Coronary artery (tissue), 2 donors: ENCODE results near the gene MIEN1.

Experiments used
- DNase-seq: peaks from one replicate; pipeline ENCODE4 v3.0.0-alpha.2; 2017; ENCODE audit warnings: low spot score
- H3K27ac ChIP-seq, 2 donors: fragments of 200-600 bp; sonication (generic); one replicate each; pipeline ENCODE4 v1.5.1; 2016 to 2019
- H3K4me3 ChIP-seq: fragments of 200-600 bp; sonication (generic); 2 replicates; pipeline ENCODE4 v1.5.1; 2016; ENCODE audit warnings: mild to moderate bottlenecking, moderate library complexity
- CTCF ChIP-seq: fragments of 200-600 bp; sonication (generic); IDR thresholded peaks from one replicate; pipeline ENCODE4 v1.5.1; 2019; ENCODE audit warnings: antibody characterized with exemption

Gene MIEN1

DNA sequence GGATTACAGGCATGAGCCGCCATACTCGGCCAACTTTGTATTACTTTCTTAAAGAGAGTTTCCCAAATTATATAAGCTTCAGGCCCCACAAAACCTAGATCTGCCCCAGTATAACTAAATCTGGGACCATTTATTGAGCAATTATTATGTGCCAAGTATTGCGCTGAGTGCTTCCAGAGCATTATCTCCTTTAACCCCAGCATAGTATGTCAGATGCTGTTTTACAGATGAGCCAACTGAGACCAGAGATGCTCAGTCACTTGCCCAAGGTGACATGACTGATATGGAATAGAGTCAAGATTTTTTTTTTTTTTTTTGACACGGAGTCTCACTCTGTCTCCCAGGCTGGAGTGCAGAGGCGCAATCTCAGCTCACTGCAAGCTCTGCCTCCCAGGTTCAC, 32.4 kb downstream of the MIEN1 start:
- no peak for TF ChIP-seq CTCF
- Histone ChIP-seq H3K4me3 (no peak overlapping the region), H3K27ac (no peak overlapping the region)
- DNase-seq: no peak

DNA sequence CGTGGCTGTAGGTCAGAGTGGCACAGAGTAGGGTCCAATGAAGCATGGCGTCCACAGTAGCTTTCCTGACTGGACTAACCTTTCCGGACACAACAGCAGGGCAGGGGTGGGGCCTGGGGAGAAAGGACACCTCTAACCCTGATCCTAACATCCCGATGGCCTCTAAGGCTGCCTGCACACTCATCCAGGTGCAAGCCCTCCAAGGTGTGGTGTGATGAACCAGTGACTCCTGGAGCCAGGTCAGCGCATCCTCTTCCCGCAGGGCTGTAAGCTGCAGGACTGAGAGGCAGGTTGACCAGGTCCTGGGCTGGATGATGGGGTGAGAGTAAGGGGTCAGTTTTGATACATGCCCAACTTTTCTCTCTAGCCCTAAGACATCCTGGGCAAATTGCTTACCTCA, 33.6 kb downstream of the MIEN1 start:
- Histone ChIP-seq H3K27ac (no peak overlapping the region), H3K4me3 (no peak overlapping the region)
- TF ChIP-seq CTCF: no peak
- no peak for DNase-seq

- TF ChIP-seq CTCF: no peak
- no peak for DNase-seq
- Histone ChIP-seq H3K4me3 (no peak overlapping the region), H3K27ac (no peak overlapping the region)
Observed at GRCh38 chr17:39695089-39695474, 35.2 kb downstream of the MIEN1 start.

DNA sequence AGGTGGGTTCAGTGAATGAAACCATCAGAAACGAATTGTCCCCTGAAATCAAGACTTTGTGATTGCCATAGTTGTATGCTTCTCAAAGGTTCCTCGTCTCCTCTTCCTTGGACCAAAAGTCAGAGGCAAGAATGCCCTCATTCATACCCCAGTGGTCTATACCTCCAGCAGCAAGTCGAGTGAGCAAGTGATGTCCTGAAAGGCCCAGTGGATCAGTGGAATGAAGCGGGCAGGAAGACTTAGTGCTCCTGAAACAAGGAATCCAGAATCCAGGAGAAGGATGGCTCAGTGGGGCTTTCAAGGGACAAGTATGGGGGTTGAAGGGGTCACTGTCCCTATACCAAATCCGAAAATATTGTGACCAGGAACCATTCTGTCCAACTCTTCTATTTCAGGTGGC, 35.7 kb downstream of the MIEN1 start:
- no peak for TF ChIP-seq CTCF
- Histone ChIP-seq H3K4me3 (no peak overlapping the region), H3K27ac (no peak overlapping the region)
- no peak for DNase-seq

DNA sequence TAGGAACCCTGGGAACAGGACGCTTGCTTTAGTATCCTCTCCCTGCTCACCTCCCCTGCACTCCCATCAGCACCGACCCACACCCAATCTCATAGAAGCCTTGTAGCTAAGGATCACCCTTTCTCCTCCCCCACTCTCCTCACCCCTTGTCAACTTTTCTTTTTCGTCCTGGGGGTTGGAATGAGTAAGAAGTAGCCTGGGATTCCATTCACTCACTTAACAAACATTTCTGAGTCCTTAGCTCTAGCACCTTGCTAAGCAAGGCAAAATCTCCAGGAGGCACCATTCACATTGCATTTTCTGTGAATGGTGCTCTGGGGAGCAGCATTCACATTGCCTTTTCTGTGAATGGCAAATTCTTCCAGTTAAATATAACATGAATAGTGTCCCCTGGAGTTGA, 41.4 kb downstream of the MIEN1 start:
- DNase-seq: no peak
- peak overlapping the region; percentile 90 for H3K4me3 ChIP-seq
- H3K27ac ChIP-seq: no peak overlapping the region
- no peak for TF ChIP-seq CTCF

- peak overlapping the region; percentile 90 for H3K4me3 ChIP-seq
- peak; percentile 69 for DNase-seq
- peak overlapping the region; percentile 93 to 98 for H3K27ac ChIP-seq
- no peak for TF ChIP-seq CTCF
Observed at GRCh38 chr17:39688475-39688835, 41.9 kb downstream of the MIEN1 start.

GRCh38 chr17:39687546-39688474, 42.5 kb downstream of the MIEN1 start, which contains the start of gene PGAP3:
Gene PGAP3 (minus strand): TSS chr17:39688057. CDS start chr17:39688014, 43 bp downstream.
- peak; percentile 89 for DNase-seq
- peak within 1 kb of the TSS; percentile 93 to 98 for H3K27ac ChIP-seq
- peak within 1 kb of the TSS; percentile 90 for H3K4me3 ChIP-seq
- TF ChIP-seq CTCF: no peak
